Liver (tissue), 2 donors: ENCODE measurements around the gene THRAP3.

Source experiments
- CTCF ChIP-seq: fragments of 150-350 bp; IDR thresholded peaks from 2 replicates; pipeline ENCODE4 v1.5.1; 2017; ENCODE audit warnings: improper control_type of control experiment, low read depth, low read length; ENCODE audit not compliant: missing input control
- REST ChIP-seq: IDR thresholded peaks from 2 replicates; pipeline ENCODE4 v1.6.1; 2016; ENCODE audit warnings: antibody characterized with exemption, mild to moderate bottlenecking
- donor health status: healthy.

GRCh38 chr1:36258960-36259344 is 34.7 kb downstream of the THRAP3 start:
- TF ChIP-seq CTCF = no peak
- TF ChIP-seq REST = no peak
